Stimulated activated CD8-positive, alpha-beta memory T cell treated with anti-CD3 and anti-CD28 coated beads, Interleukin-12 subunit alpha, Interleukin-12 subunit beta, amount 100 ng/mL, for 24 hours (primary cell): Measurements from ENCODE around the gene B3GLCT.
"Not testable (repeated sequence)": the region's sequence is repeated elsewhere in the genome, so short reads cannot be mapped to it uniquely, and the experiment has no call there.

Experiments used
- DNase-seq: peaks from one replicate; pipeline ENCODE4 v3.0.0-alpha.2; 2020; ENCODE audit errors: extremely low read depth

Gene B3GLCT

GRCh38 chr13:31278869-31279268 lies 79.1 kb downstream of the B3GLCT start:
- DNase-seq, result no peak

DNA sequence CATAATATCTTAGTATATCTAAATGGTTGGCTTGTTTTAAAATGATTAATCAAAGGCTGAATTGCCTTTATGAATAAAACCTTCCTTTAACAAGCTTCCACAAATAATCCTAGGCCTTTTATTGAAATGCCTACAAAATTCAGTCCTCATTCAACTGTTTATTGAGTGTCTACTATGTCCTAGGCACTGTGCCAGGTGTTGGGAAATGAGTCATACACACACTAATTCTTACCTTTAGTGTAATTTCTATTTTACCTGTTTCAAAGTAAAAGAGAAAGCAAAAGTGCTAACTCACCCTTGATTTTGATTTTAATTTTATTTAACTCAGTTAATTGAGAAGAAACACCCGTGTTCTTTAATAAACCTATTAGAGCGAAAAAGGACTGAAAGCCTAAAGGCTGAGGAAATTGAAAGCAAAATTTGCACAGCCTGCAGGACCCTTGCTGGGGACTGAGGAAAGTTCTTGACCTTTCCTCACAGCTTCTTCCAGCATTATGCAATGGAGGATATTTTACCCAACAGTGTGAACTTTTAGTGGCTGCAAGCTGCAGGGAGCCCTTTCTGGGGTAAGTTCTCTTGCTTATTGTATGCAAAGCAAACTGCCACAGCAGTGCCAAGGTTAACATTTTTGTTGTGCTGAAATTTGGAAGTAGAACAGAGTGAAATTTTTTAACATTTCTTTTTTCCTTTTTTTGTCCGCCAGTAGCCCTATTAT lies 83.1 kb downstream of the B3GLCT start:
- no peak for DNase-seq

DNA sequence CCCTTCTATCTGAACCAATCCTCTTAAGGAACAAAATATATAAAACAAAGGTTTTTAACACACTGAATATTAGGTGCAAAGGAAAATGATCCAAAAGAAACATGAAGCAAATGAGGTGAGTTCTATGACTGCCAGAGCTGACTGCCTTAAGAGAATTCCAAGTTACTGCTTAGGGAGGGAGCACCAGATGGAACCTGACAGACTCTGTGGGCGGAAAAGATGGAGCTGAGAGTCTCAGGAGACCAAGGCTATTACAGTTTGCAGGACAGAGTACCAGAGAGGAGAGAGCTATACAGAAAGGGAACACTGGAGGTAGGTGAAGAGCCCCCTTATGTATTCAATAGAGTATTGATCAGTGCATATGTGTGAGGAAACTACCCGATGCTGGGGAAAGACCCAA lies 87.2 kb downstream of the B3GLCT start:
- no peak for DNase-seq

DNA sequence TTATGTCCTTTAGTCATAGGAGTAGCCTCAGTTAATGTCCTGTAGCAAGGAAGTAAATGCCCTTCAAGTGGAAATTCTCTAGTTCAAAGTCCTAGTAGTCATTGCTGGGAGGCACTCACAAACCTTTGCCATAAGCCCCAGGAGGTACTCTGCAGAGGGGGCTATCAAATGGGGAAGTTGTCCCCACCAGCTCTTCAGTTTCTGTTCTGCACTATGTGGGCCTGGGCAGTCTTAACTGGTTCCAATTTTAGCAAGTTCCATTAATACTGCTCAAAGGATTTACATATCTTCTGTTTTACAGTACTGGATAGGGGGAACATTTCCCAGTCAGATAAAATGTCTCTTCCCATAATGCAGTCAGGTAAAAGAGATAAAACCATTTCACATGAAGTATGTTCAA lies 101.3 kb downstream of the B3GLCT start:
- DNase-seq, result no peak

DNA sequence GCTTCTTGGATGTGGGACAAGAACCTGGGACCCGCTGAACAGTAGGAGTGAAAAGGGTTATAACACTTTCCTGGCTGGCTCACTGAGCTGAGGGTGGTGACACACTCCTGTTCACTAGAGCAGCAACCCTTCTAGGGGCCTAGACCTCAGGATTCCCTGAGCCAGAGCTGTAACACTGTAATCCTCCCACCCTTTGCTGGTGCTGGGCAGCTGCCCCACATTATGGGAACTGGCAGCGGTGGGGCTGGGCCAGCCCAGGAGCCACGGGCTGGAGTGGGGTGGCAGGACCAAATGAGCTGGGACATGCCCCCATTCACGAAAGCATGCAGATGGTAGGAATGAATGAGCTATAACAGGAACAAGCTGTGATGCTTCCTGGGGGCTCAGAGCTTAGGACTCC lies 110.6 kb downstream of the B3GLCT start:
- DNase-seq, result no peak

GRCh38 chr13:31310786-31311185 lies 111.0 kb downstream of the B3GLCT start:
- DNase-seq, result no peak

DNA sequence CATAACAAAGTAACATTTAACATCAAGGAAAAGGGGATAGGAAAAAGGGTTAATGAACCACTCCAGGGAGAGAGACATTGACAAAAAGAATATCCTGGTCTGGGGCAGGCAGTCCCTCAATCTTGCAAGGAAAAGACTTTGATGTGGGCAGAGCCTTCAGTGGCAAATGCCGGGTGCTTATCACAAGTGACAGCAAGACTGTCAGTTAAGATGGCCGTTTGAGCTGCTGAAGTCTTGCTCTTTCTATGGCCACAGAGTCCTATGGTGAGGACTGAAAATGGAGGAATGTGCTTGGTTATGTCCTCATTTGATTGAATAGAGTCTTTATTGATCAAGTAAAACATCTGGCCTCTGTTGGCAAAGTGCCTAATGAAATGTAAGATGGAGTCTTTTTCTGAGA lies 112.1 kb downstream of the B3GLCT start:
- DNase-seq, result no peak

DNA sequence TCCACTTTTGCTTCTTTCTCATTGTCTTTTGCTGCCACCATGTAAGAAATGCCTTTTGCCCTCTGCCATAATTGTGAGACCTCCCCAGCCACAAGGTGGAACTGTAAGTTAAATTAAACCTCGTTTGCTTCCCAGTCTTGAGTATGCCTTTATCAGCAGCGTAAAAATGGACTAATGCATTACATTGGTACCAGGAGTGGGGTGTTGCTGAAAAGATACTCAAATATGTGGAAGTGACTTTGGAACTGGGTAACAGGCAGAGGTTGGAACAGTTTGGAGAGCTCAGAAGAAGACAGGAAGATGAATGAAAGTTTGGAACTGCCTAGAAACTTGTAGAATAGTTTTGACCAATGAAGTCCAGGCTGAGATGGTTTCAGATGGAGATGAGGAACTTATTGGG lies 115.2 kb downstream of the B3GLCT start:
- no peak for DNase-seq

DNA sequence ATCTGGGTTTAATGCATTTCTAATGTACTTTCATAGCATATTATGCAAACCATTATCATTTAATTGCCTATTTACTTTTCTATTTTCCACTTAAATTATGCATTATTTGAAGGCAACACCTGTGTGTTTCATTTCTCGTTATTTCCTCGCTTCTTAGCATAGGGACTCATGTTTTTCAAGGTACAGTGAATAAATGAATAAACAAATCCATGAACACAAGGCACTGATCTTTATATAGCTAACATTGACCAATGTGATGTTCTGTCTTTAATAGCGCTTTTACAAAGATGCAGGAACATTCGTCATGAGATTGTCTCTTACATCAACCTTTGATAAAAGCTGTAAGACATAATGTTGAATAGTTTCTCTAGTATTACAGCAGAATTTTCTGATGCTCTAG lies 121.2 kb downstream of the B3GLCT start:
- no peak for DNase-seq

GRCh38 chr13:31321457-31321856 lies 121.7 kb downstream of the B3GLCT start:
- DNase-seq, result no peak

GRCh38 chr13:31322026-31322425 lies 122.3 kb downstream of the B3GLCT start:
- DNase-seq, result no peak

GRCh38 chr13:31322702-31323405 lies 123.1 kb downstream of the B3GLCT start:
- DNase-seq, result no peak

DNA sequence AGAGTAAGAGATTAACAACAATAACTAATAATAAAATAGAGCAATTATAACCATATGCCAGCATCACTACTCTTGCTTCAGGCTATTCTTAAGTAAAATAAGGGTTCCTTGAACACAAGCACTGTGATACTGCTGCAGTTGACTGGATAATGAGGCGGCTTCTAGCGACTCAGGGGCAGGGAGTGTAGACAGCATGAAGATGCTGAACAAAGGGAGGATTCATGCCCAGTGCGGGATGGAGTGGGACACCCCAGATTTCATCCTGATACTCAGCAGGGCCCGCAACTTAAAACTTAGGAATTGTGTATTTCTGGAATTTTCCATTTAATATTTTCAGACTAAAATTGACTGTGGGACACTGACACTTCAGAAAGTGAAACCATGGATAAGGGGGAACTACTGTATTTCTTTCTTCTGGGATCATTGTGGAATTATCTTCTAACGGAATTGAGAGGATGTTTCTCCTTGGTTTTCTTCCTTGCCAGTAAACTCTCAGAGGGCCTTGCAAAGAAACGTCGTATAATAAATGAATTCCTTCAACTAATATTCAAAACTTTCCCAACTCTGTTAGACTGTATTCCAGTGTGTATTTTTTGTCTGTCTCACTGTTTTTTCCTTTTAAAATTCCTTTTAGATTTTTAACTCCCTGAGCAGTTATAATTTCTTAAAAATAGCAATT lies 127.5 kb downstream of the B3GLCT start:
- DNase-seq, result no peak

DNA sequence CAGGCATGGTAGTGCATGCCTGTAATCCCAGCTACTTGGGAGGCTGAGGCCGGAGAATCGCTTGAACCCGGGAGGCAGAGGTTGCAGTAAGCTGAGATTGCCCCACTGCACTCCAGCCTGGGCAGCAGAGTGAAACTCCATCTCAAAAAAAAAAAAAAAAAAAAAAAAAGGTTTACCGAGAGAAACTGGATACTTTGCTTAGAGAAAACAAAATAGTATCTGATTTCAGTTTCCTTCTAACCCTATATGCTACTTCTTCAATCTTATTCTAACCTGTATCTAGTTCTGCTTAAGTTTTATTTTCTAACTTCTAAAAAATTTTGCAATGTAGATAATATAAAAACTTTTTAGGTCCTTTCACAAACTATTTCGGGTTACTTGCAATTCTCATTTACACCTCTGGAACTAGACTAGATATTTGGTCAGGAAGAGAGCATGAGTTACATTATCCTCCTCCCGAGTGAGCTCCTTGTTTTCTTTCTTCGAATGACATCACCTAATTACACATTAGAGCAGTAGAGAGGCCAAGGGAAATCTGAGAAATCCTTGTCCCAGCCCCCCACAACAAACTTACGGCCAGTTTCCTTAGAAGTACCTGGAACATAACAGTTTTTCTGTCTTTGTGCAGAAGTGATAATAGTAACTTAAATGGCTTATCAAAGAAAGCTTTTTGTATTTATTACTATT lies 128.9 kb downstream of the B3GLCT start:
- DNase-seq, result no peak

- DNase-seq, result no peak
These were observed 130.5 kb downstream of the B3GLCT start for GRCh38 chr13:31330236-31330635.

DNA sequence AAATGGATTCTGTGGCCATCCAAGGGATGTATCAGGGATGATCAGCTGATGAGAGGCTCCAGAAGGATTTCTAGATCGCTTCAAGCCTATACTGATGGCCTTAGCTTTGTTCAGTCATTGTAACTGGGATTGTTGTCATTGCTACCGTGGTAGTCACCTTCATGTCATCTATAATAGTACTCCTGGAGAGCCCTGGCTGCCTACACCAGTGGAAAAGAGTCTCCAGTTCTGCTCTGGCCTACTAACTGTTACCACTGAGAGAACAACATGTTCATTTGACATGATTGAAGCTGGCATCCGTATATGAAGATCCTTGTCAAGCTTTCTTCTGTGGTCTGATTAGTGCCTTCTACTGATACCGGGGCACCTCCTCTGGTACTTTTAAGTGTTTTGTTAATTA lies 131.3 kb downstream of the B3GLCT start:
- no peak for DNase-seq

- no peak for DNase-seq
These were observed 134.8 kb downstream of the B3GLCT start for GRCh38 chr13:31334547-31334946.

GRCh38 chr13:31334994-31335557 lies 135.3 kb downstream of the B3GLCT start:
- no peak for DNase-seq

GRCh38 chr13:31339616-31340015 lies 139.8 kb downstream of the B3GLCT start:
- not testable (repeated sequence) for DNase-seq

GRCh38 chr13:31340848-31341247 lies 141.1 kb downstream of the B3GLCT start:
- DNase-seq, result not testable (repeated sequence)

GRCh38 chr13:31346891-31347290 lies 147.1 kb downstream of the B3GLCT start:
- DNase-seq, result no peak

- DNase-seq, result no peak
These were observed 149.4 kb downstream of the B3GLCT start for GRCh38 chr13:31349156-31349555.
